Endodermal cell (in vitro differentiated cells): ENCODE results near the gene POLE. TPM values are rescaled to one million over a fixed set of nuclear protein-coding genes. Genes with fewer than 3 reads are reported as not detected.

Experiments
- DNase-seq: peaks from one replicate; pipeline ENCODE4 v3.0.0-alpha.2; 2017
- H3K27ac ChIP-seq: 2 replicates; pipeline ENCODE4 v1.5.1; 2013; ENCODE audit warnings: mild to moderate bottlenecking, low read depth, low read length, moderate library complexity
- H3K27me3 ChIP-seq: 2 replicates; pipeline ENCODE4 v1.6.1; 2013; ENCODE audit warnings: mild to moderate bottlenecking, low read length, moderate library complexity; ENCODE audit not compliant: insufficient read depth, control insufficient read depth, poor library complexity, severe bottlenecking
- H3K36me3 ChIP-seq: 2 replicates; pipeline ENCODE4 v1.7.0; 2013; ENCODE audit warnings: mild to moderate bottlenecking, low read length, moderate library complexity; ENCODE audit not compliant: control insufficient read depth, insufficient read depth
- H3K4me1 ChIP-seq: one replicate; pipeline ENCODE4 v1.7.0; 2013; ENCODE audit warnings: low read length; ENCODE audit not compliant: control insufficient read depth, insufficient read depth
- H3K4me3 ChIP-seq: 2 replicates; pipeline ENCODE4 v1.5.1; 2013; ENCODE audit warnings: mild to moderate bottlenecking, low read length, moderate library complexity
- H3K9ac ChIP-seq: 2 replicates; pipeline ENCODE4 v1.6.1; 2013; ENCODE audit warnings: mild to moderate bottlenecking, low read length, moderate library complexity; ENCODE audit not compliant: poor library complexity, severe bottlenecking; ENCODE audit errors: extremely low read depth
- H3K9me3 ChIP-seq: 2 replicates; pipeline ENCODE4 v1.6.1; 2013; ENCODE audit warnings: mild to moderate bottlenecking, low read length, moderate library complexity; ENCODE audit not compliant: control insufficient read depth
- H3K27ac Mint-ChIP-seq: 2 replicates; pipeline ENCODE4 v1.8.0; 2020; ENCODE audit warnings: mixed read lengths
- H3K27me3 Mint-ChIP-seq: 2 replicates; pipeline ENCODE4 v1.8.0; 2021; ENCODE audit warnings: mild to moderate bottlenecking, mixed read lengths; ENCODE audit not compliant: insufficient read depth
- H3K36me3 Mint-ChIP-seq: 2 replicates; pipeline ENCODE4 v1.8.0; 2020; ENCODE audit warnings: low read depth, mixed read lengths
- H3K4me1 Mint-ChIP-seq: 2 replicates; pipeline ENCODE4 v1.8.0; 2020; ENCODE audit warnings: mixed read lengths
- H3K4me3 Mint-ChIP-seq: 2 replicates; pipeline ENCODE4 v1.8.0; 2020; ENCODE audit warnings: mild to moderate bottlenecking, moderate library complexity, mixed read lengths
- H3K9me3 Mint-ChIP-seq: 2 replicates; pipeline ENCODE4 v1.8.0; 2020; ENCODE audit warnings: mild to moderate bottlenecking, mixed read lengths
- CTCF ChIP-seq: fragments of 200-600 bp; sonication (generic); conservative IDR thresholded peaks from 2 replicates; pipeline ENCODE4 v1.5.0; 2021; ENCODE audit warnings: antibody characterized with exemption, mild to moderate bottlenecking
- WGBS, 2 experiments: methylation state at CpG; one replicate each; pipeline versions ENCODE4 v1.1.5 to v1.1.7; 2013; ENCODE audit warnings: missing lambda C conversion rate in 2 of 2, mixed read lengths in 1 of 2; ENCODE audit not compliant: insufficient coverage in 1 of 2, insufficient read length in 1 of 2; 5-methylcytosine and 5-hydroxymethylcytosine counted together
- total RNA-seq, 2 donors: library from RNA; stranded (reverse); fragmentation: NEBNext Ultra II Directional in 1 of 2; extraction: Animal tissue kit (Norgen Biotek cat#: 25700) in 1 of 2; gene quantifications; 2 replicates in 1 of 2; 3 replicates in 1 of 2; pipeline ENCODE4 v1.2.1, GENCODE V29; 2021

Gene POLE
- total RNA-seq, 2 donors from 2014 or later: 165 to 212 TPM

- peaks cover 92% of the 10 kb centered on the region for H3K36me3 Mint-ChIP-seq
- no peak overlapping the region for H3K4me3 Mint-ChIP-seq
- no peak overlapping the region for H3K27ac ChIP-seq
Observed at GRCh38 chr12:132633901-132634300, 53.2 kb downstream of the POLE start.

GRCh38 chr12:132633398-132633797, 53.7 kb downstream of the POLE start:
- Histone ChIP-seq H3K36me3 (peaks cover 98% of the 10 kb centered on the region), H3K4me3 (no peak overlapping the region), H3K27me3 (no peaks in the 10 kb centered on the region), H3K9me3 (no peaks in the 10 kb centered on the region), H3K27ac (no peak overlapping the region), H3K4me1 (no peaks in the 10 kb centered on the region), H3K9ac (no peak overlapping the region)
- Mint-ChIP-seq H3K27ac (no peak overlapping the region), H3K4me3 (no peak overlapping the region), H3K36me3 (peaks cover 92% of the 10 kb centered on the region), H3K4me1 (no peaks in the 10 kb centered on the region), H3K27me3 (no peaks in the 10 kb centered on the region), H3K9me3 (no peaks in the 10 kb centered on the region)
- WGBS, 2 experiments: 91 to 95% methylated on average over 5 to 8 of the region's 8 CpGs
- no peak for TF ChIP-seq CTCF
- DNase-seq: no peak

More at GRCh38 chr12:132633901-132634300, 53.2 kb downstream of the POLE start:
- no peaks in the 10 kb centered on the region for H3K9me3 Mint-ChIP-seq
- DNase-seq: no peak
- H3K27me3 Mint-ChIP-seq: no peaks in the 10 kb centered on the region
- Histone ChIP-seq H3K36me3 (peaks cover 98% of the 10 kb centered on the region), H3K9me3 (no peaks in the 10 kb centered on the region), H3K4me3 (no peak overlapping the region), H3K27me3 (no peaks in the 10 kb centered on the region), H3K9ac (no peak overlapping the region), H3K4me1 (no peaks in the 10 kb centered on the region)
- WGBS, 2 experiments: 91 to 93% methylated on average over 9 to 10 of the region's 10 CpGs
- no peaks in the 10 kb centered on the region for H3K4me1 Mint-ChIP-seq
- TF ChIP-seq CTCF: no peak
- no peak overlapping the region for H3K27ac Mint-ChIP-seq

- Histone ChIP-seq H3K27ac (no peak overlapping the region), H3K9me3 (no peaks in the 10 kb centered on the region), H3K9ac (no peak overlapping the region), H3K4me3 (no peak overlapping the region), H3K27me3 (no peaks in the 10 kb centered on the region), H3K36me3 (peaks cover 91% of the 10 kb centered on the region), H3K4me1 (no peaks in the 10 kb centered on the region)
- H3K9me3 Mint-ChIP-seq: no peaks in the 10 kb centered on the region
- H3K36me3 Mint-ChIP-seq: peaks cover 88% of the 10 kb centered on the region
- H3K27ac Mint-ChIP-seq: no peak overlapping the region
- no peak overlapping the region for H3K4me3 Mint-ChIP-seq
- WGBS, 2 experiments: 88% methylated on average over 9 to 17 of the region's 17 CpGs
- no peak for TF ChIP-seq CTCF
- H3K27me3 Mint-ChIP-seq: no peaks in the 10 kb centered on the region
- H3K4me1 Mint-ChIP-seq: no peaks in the 10 kb centered on the region
- DNase-seq: no peak
Observed at GRCh38 chr12:132632521-132633228, 54.5 kb downstream of the POLE start.
